SK-MEL-5 (cell line): ENCODE measurements around the gene TNNI3K. TPM values are rescaled to one million over a fixed set of nuclear protein-coding genes. Genes with fewer than 3 reads are reported as not detected.

Source experiments
- DNase-seq: peaks from one replicate; pipeline ENCODE4 v3.0.0-alpha.2; 2016; ENCODE audit warnings: low read depth, low spot score
- in situ Hi-C: cut with HindIII; loops from 2 replicates; pipeline ENCODE4 v1.10.0; 2016; ENCODE audit warnings: low sequenced_read_pairs, high pct_unique_total_duplicates, low pct_unique_long_range_greater_than_20kb
- total RNA-seq: library from RNA; depleted of rRNA; stranded (reverse); fragments of >200 nt; shearing (Covaris generic); gene quantifications from 2 replicates; pipeline ENCODE4 v1.2.3, GENCODE V29; 2014

TNNI3K gene
- total RNA-seq, 1 experiment from 2014 or later: 1.4 TPM

GRCh38 chr1:74464037-74464436 lies 228.8 kb downstream of the TNNI3K start:
- DNase-seq: no peak
- in situ Hi-C loops: no loop called here

- in situ Hi-C loops: no loop called here
- DNase-seq: no peak
These were observed 230.1 kb downstream of the TNNI3K start for GRCh38 chr1:74465193-74465681.

GRCh38 chr1:74467786-74468377 lies 232.7 kb downstream of the TNNI3K start:
- no peak for DNase-seq
- in situ Hi-C loops: no loop called here

GRCh38 chr1:74468982-74469603 lies 233.9 kb downstream of the TNNI3K start:
- peak; percentile 71 for DNase-seq
- in situ Hi-C loops: no loop called here

GRCh38 chr1:74470251-74470650 lies 235.1 kb downstream of the TNNI3K start:
- no peak for DNase-seq
- in situ Hi-C loops: no loop called here

GRCh38 chr1:74470936-74471335 lies 235.7 kb downstream of the TNNI3K start:
- in situ Hi-C loops: no loop called here
- DNase-seq: no peak

GRCh38 chr1:74471470-74471869 lies 236.3 kb downstream of the TNNI3K start:
- no peak for DNase-seq
- in situ Hi-C loops: no loop called here

GRCh38 chr1:74474585-74474984 lies 239.4 kb downstream of the TNNI3K start:
- in situ Hi-C loops: no loop called here
- no peak for DNase-seq

GRCh38 chr1:74478979-74479378 lies 243.8 kb downstream of the TNNI3K start:
- in situ Hi-C loops: no loop called here
- DNase-seq: no peak

- in situ Hi-C loops: no loop called here
- DNase-seq: no peak
These were observed 244.9 kb downstream of the TNNI3K start for GRCh38 chr1:74480068-74480467.

GRCh38 chr1:74481607-74482006 lies 246.4 kb downstream of the TNNI3K start:
- in situ Hi-C loops: no loop called here
- no peak for DNase-seq

- in situ Hi-C loops: no loop called here
- DNase-seq: no peak
These were observed 250.4 kb downstream of the TNNI3K start for GRCh38 chr1:74485622-74486021.

- no peak for DNase-seq
- in situ Hi-C loops: no loop called here
These were observed 250.8 kb downstream of the TNNI3K start for GRCh38 chr1:74486036-74486435.

GRCh38 chr1:74496669-74497068 lies 261.5 kb downstream of the TNNI3K start:
- in situ Hi-C loops: no loop called here
- DNase-seq: no peak

- in situ Hi-C loops: no loop called here
- DNase-seq: no peak
These were observed 263.7 kb downstream of the TNNI3K start for GRCh38 chr1:74498901-74499300.

GRCh38 chr1:74502432-74502831 lies 267.2 kb downstream of the TNNI3K start:
- peak; percentile 48 for DNase-seq
- in situ Hi-C loops: no loop called here

GRCh38 chr1:74502858-74503257 lies 267.7 kb downstream of the TNNI3K start:
- no peak for DNase-seq
- in situ Hi-C loops: no loop called here

GRCh38 chr1:74504125-74504932 lies 269.1 kb downstream of the TNNI3K start:
- in situ Hi-C loops: no loop called here

More at GRCh38 chr1:74504125-74504932, 269.1 kb downstream of the TNNI3K start:
- peak; percentile 76 for DNase-seq
